ENCODE measurements around the gene KMT5B. TPM values are rescaled to one million over a fixed set of nuclear protein-coding genes. Genes with fewer than 3 reads are reported as not detected.

Gene KMT5B
- total and polyA plus RNA-seq, 2 of the 13 experiments (the other 11 are each of a cell fraction or from before 2014, with no cell fraction given) = 17.6 to 23.7 TPM

DNA sequence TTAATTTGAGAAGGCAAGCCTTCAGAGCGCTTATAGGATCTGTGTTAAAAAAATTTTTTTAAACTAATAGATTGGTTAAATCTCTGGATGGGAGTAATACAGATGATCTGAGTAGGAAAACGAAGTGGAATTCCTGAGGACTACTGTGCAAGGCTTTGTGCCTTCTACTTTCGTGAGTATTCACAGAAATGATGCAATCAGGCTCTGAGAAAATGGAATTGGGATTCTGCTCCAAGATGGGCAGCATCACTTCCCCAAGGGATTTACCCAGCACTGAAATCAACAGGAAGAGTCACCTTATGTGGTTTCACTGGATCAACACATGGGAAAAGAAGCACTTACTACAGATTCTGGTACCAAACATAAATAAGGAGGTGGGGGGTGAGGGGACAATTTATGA is 12.5 kb downstream of the KMT5B start:
- FAIRE-seq (no peak), DNase-seq (ENCODE audit: low spot score) (no peak), ATAC-seq (no peak)
- Histone ChIP-seq H2AFZ (ENCODE audit: low read length) (no peak overlapping the region), H3K27me3 (ENCODE audit: control insufficient read depth in 1 of 2, insufficient read depth in 2 of 2, low read length in 2 of 2) (no peaks in the 10 kb centered on the region), H4K20me1 (ENCODE audit: insufficient read depth, low read length) (peaks cover 33% of the 10 kb centered on the region), H3K9ac (ENCODE audit: insufficient read depth, low read depth, low read length) (no peak overlapping the region), H3K36me3 (replicated peaks in 1 of 2; ENCODE audit: control insufficient read depth in 1 of 2, insufficient read depth in 2 of 2, low read length in 2 of 2) (peaks cover 1 to 5% of the 10 kb centered on the region in 2 experiments; a peak in 1 of 5 replicates), H3K27ac (ENCODE audit: extremely low read length, insufficient read depth, low read length) (no peak overlapping the region), H3K79me2 (ENCODE audit: insufficient read depth, low read length) (peaks cover 95% of the 10 kb centered on the region), H3K4me3 (replicated peaks in 1 of 3; ENCODE audit: insufficient read depth in 1 of 3, low read depth in 2 of 3, low read length in 3 of 3) (no peak overlapping the region), H3K4me2 (ENCODE audit: low read depth, low read length) (no peak overlapping the region), H3K9me3 (ENCODE audit: low read length) (no peaks in the 10 kb centered on the region), H3K4me1 (ENCODE audit: insufficient read depth, low read length) (peaks cover 42% of the 10 kb centered on the region)
- intact Hi-C loops (cut with micrococcal nuclease; ENCODE audit: unreplicated experiment) (no loop called here), in situ Hi-C loops (cut with HindIII; ENCODE audit: extremely low pct_ligation_motif_present, low pct_unique_long_range_greater_than_20kb) (loop anchor here (10.0 kb wide), 1 partner anchor 126 kb away; no protein-coding TSS in a partner anchor)
- TF ChIP-seq FOXC1 (CRISPR knock-in tag; IDR thresholded peaks at IDR 0.05; ENCODE audit: borderline replicate concordance) (no peak), ARID5B (CRISPR knock-in tag; IDR thresholded peaks at IDR 0.05) (no peak), ATF7 (IDR thresholded peaks at IDR 0.05) (peak; percentile 34; the same call in 1 of the 2 replicates), ATF7 (CRISPR knock-in tag; IDR thresholded peaks at IDR 0.05) (no peak), FOXK1 (CRISPR knock-in tag; IDR thresholded peaks at IDR 0.05; ENCODE audit: borderline replicate concordance, low read depth) (no peak), ZNF451 (CRISPR knock-in tag; IDR thresholded peaks at IDR 0.05) (no peak), MBNL3 (CRISPR knock-in tag; conservative IDR thresholded peaks at IDR 0.05) (no peak), MED13 (CRISPR knock-in tag; IDR thresholded peaks at IDR 0.05) (no peak), ZFP36 (IDR thresholded peaks at IDR 0.05; ENCODE audit: borderline replicate concordance, low read depth, low read length, partially characterized antibody) (no peak), ZNF780A (CRISPR knock-in tag; IDR thresholded peaks at IDR 0.05) (no peak), CEBPB (IDR thresholded peaks at IDR 0.05; ENCODE audit: borderline replicate concordance, low read depth, low read length) (peak; percentile 54; the same call in 1 of the 2 replicates), DNMT3B (CRISPR knock-in tag; conservative IDR thresholded peaks at IDR 0.05) (no peak), BHLHE40 (IDR thresholded peaks at IDR 0.05; ENCODE audit: low read length) (no peak), EZH2 (conservative IDR thresholded peaks at IDR 0.05; ENCODE audit: low read depth, low read length) (no peak), NFIC (IDR thresholded peaks at IDR 0.05; ENCODE audit: low read length) (no peak), REPIN1 (CRISPR knock-in tag; IDR thresholded peaks at IDR 0.05; ENCODE audit: borderline replicate concordance, low read depth) (no peak), ZNF562 (CRISPR knock-in tag; IDR thresholded peaks at IDR 0.05; ENCODE audit: borderline replicate concordance) (no peak), ZNF530 (CRISPR knock-in tag; IDR thresholded peaks at IDR 0.05; ENCODE audit: low read depth) (no peak), RBM22 (optimal IDR thresholded peaks at IDR 0.05; ENCODE audit: low read length) (no peak), CEBPG (CRISPR knock-in tag; IDR thresholded peaks at IDR 0.05) (peak; percentile 59)
- TF ChIP-seq, protein P1, sequence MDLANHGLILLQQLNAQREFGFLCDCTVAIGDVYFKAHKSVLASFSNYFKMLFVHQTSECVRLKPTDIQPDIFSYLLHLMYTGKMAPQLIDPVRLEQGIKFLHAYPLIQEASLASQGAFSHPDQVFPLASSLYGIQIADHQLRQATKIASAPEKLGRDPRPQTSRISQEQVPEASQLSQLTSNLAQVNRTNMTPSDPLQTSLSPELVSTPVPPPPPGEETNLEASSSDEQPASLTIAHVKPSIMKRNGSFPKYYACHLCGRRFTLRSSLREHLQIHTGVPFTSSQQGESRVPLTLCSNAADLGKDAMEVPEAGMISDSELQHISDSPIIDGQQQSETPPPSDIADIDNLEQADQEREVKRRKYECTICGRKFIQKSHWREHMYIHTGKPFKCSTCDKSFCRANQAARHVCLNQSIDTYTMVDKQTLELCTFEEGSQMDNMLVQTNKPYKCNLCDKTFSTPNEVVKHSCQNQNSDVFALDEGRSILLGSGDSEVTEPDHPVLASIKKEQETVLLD (CRISPR knock-in tag; IDR thresholded peaks at IDR 0.05; ENCODE audit: low read depth) = no peak
- POLR2A ChIA-PET = no interaction called here
- CTCF ChIA-PET (ENCODE audit: low intra/inter-chr PET ratio, low total read pairs) = no interaction called here
- no TSS peak for BruUV-seq (replicated peaks)
- WGBS (ENCODE audit: low lambda C conversion rate) = 91% methylated on average over 3 of the region's 3 CpGs

All from HepG2 (cell line).